GM18909 (cell line): ENCODE results near the gene WDCP.
"Not testable (repeated sequence)": the region's sequence is repeated elsewhere in the genome, so short reads cannot be mapped to it uniquely, and the experiment has no call there.

Experiments
- ATAC-seq: cut with Tn5 transposase; IDR thresholded peaks from one replicate; pipeline ENCODE4 v1.9.1; 2021; ENCODE audit warnings: mild to moderate bottlenecking; ENCODE audit not compliant: unreplicated experiment, poor library complexity

The WDCP gene

GRCh38 chr2:24024996-24025663 lies 22.1 kb downstream of the WDCP start:
- ATAC-seq = no peak

GRCh38 chr2:24024018-24024417 lies 23.2 kb downstream of the WDCP start:
- ATAC-seq = no peak

DNA sequence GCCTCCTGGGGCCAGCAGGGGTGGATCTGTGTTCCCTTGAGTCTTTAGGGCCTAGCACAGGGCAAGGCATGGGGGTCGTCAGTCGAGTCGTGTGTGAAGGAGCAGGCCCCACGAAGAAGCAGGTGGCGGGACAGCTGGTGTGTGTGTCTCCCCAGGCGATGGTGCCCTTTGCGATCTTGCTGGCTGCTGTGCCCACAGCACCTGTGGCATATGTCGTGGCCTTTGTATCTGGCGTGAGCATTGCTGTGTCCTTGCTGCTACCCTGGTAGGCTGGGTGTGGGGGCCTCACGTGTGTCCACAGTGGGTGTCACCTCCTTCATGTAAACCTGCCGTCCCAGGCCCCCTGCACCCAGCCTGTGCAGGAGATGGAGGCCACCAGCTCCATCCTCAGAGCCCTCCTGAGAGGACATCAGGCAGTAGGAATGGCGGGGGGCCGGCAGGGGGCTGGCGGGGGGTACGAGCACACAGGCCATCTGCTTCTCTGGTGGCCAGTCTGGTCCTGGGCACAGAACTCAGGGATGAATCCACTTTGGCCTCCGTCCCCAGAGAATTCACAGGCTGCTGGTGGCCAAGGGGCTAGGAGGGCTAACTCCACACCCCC lies 24.1 kb downstream of the WDCP start:
- no peak for ATAC-seq

DNA sequence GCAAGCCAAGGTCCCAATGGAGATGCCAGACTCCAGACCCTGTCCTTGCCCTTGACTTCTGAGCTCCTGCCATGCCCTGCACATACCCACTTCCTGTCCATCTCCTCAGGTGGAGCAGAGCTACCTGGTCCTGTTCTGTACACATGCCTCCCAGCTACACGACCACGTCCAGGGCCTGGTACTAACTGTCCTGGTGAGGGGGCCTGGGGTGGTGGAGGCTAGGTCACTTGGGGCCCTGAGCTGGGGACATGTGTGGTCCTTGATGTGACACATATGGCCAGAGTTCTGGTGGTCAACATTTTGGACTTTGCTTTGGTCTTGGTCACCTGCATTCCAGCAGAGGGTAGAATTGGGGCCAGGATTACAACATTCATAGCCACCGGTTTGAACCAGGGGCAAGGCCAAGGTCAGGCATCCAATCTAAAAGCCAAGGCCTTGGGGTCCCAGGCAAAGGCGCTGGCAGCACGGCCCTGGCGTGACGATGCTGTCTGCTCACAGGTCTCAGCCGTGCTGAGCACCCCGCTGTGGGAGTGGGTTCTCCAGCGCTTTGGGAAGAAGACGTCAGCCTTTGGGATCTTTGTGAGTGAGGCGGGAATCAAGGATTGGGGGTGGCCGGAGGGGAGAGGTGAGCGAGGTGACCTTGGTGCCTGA lies 24.7 kb downstream of the WDCP start:
- no peak for ATAC-seq

- ATAC-seq = no peak
Measured at GRCh38 chr2:24021122-24021998, 25.8 kb downstream of the WDCP start.

DNA sequence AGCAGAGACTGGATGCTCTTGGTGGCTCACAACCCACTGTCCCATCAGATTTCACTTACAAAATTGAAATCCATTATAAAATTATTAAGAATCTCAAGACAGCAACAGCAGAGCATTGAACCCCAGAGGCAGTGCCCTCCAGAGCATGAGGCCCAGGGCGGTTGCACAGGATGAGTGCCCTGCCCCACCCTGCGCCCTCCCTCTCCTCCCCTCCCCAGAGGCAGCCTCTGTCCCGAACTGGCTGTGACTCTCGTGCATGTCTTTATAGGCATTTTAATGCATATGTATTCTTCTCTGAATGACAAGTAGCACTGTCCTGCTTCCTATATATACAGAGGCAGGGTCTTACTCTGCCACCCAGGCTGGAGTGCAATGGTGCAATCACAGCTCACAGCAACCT lies 26.9 kb downstream of the WDCP start:
- ATAC-seq = no peak

DNA sequence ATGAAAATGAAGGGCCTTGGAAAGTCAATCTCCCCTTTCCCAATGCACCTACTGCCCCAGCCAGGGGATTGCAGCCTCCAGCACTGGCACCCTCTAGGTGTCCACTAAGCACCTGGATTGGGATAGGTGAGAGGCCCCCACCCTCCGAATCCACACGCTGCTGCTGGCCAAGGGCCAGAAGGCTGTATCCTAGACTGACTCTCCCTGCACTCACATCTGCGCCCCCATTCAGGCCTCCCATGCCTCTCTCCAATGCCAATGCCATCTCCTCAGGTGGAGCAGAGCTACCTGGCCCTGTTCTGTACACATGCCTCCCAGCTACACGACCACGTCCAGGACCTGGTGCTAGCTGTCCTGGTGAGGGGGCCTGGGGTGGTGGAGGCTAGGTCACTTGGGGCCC lies 27.5 kb downstream of the WDCP start:
- ATAC-seq = no peak

- ATAC-seq = no peak
Measured at GRCh38 chr2:24018241-24018640, 28.9 kb downstream of the WDCP start.

DNA sequence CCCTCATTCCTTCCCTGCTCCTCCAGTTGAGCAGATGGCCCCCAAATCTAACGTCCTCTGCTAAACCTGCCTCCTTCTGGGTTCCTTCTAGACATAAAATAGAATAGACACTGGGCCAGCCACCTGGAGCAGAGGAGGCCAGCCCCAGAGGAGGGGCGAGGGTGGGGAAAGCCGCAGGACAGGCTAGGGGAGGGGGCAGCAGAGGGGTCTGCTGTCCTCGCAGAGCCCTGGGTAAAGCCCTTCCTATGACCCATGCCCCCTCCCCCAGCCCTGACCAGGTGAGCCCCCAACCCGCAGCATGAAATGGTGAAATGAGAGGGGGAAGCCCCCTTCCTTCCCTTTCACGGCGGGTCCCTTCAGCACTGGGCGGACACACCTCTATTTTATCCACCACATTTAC lies 29.5 kb downstream of the WDCP start:
- ATAC-seq = no peak

GRCh38 chr2:24016853-24017703 lies 30.1 kb downstream of the WDCP start:
- ATAC-seq = no peak

GRCh38 chr2:24016376-24016761 lies 30.8 kb downstream of the WDCP start:
- no peak for ATAC-seq

- no peak for ATAC-seq
Measured at GRCh38 chr2:24015562-24016375, 31.4 kb downstream of the WDCP start.

DNA sequence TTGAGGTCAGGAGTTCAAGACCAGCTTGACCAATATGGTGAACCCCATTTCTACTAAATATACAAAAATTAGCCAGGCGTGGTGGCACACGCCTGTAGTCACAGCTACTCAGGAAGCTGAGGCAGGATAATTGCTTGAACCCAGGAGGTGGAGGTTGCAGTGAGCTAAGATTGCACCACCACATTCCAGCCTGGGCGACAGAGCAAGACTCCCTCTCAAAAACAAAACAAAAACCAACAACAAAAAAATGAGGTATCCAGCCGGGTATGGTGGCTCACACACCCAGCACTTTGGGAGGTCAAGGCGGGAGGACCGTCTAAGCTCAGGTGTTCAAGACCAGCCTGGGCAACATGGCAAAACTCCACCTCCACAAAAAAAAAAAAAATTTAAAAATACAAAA lies 32.3 kb downstream of the WDCP start:
- not testable (repeated sequence) for ATAC-seq

- no peak for ATAC-seq
Measured at GRCh38 chr2:24012521-24013188, 34.5 kb downstream of the WDCP start.

GRCh38 chr2:24011250-24012104 lies 35.7 kb downstream of the WDCP start:
- ATAC-seq = no peak

DNA sequence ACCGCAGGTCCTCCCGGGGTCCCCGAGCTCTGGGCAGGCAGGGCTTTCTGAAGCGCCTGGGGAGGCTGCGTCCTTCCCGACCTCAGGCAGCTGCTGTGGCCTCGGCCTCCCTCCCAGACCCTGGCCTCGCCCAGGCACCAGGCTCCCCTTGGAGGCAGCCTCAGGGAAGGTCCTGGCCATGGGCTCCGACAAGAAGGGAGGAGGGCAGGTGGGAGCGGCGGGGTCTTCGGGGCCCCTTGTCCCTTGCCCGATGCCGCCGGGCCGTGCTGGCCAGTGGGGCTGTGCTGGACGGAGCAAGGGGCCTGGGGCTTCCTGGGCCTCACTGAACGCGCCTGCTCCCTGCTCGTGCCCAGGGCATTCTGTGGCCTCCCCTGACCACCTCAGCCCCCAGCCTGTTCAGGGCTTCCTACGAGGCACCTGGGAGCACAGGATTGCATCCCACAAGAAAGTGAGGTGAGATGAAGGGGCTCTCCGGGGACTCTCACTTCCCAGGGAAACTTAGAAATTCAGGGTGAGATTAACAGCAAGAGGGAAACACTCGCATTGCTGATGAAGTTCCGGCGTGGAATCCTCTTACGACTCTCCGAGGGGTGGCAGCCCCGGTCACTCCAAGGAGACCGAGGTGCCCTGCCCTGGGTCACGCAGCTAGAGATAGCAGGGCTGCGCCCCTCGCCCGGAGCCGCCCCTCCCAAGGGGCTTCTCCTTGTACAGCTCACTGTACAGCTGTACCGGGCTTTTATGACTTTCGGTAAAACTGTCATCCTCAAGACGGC lies 36.5 kb downstream of the WDCP start:
- no peak for ATAC-seq
